GM19023 (cell line): ENCODE measurements around the gene MARK3.
A peak's percentile ranks its signal among the peaks of the same experiment; 100 is the strongest.

Experiments
- ATAC-seq: cut with Tn5 transposase; IDR thresholded peaks from one replicate; pipeline ENCODE4 v1.9.1; 2021; ENCODE audit warnings: mild to moderate bottlenecking, moderate library complexity; ENCODE audit not compliant: unreplicated experiment

MARK3 gene

GRCh38 chr14:103362780-103363179 lies 22.4 kb upstream of the MARK3 start:
- ATAC-seq: no peak

- ATAC-seq: no peak
These were observed 18.5 kb upstream of the MARK3 start for GRCh38 chr14:103366741-103367140.

- no peak for ATAC-seq
These were observed 17.2 kb upstream of the MARK3 start for GRCh38 chr14:103367995-103368394.

- no peak for ATAC-seq
These were observed 15.1 kb upstream of the MARK3 start for GRCh38 chr14:103370087-103370486.

GRCh38 chr14:103372017-103372416 lies 13.2 kb upstream of the MARK3 start:
- no peak for ATAC-seq

- no peak for ATAC-seq
These were observed 12.5 kb upstream of the MARK3 start for GRCh38 chr14:103372552-103373304.

GRCh38 chr14:103374121-103374520 lies 11.1 kb upstream of the MARK3 start:
- ATAC-seq: no peak

GRCh38 chr14:103377522-103378037 lies 7.6 kb upstream of the MARK3 start:
- ATAC-seq: no peak

GRCh38 chr14:103378038-103378854 lies 7.0 kb upstream of the MARK3 start:
- ATAC-seq: no peak

- ATAC-seq: no peak
These were observed 4.4 kb upstream of the MARK3 start for GRCh38 chr14:103380719-103381377.

- ATAC-seq: no peak
These were observed 2.8 kb upstream of the MARK3 start for GRCh38 chr14:103382376-103382775.

GRCh38 chr14:103384450-103385151 lies 614 bp upstream of the MARK3 start:
- peak; percentile 4 for ATAC-seq

- peak; percentile 7 for ATAC-seq
These were observed 906 bp downstream of the MARK3 start for GRCh38 chr14:103385929-103386712.

- ATAC-seq: no peak
These were observed 1.6 kb downstream of the MARK3 start for GRCh38 chr14:103386713-103387329.

- ATAC-seq: no peak
These were observed 3.4 kb downstream of the MARK3 start for GRCh38 chr14:103388664-103389063.

GRCh38 chr14:103390605-103391004 lies 5.4 kb downstream of the MARK3 start:
- no peak for ATAC-seq

- no peak for ATAC-seq
These were observed 5.8 kb downstream of the MARK3 start for GRCh38 chr14:103391048-103391447.

- no peak for ATAC-seq
These were observed 6.9 kb downstream of the MARK3 start for GRCh38 chr14:103392106-103392505.

- no peak for ATAC-seq
These were observed 7.4 kb downstream of the MARK3 start for GRCh38 chr14:103392572-103392971.

- ATAC-seq: no peak
These were observed 7.9 kb downstream of the MARK3 start for GRCh38 chr14:103393070-103393469.
